ENCODE results near the gene QKI.

DNA sequence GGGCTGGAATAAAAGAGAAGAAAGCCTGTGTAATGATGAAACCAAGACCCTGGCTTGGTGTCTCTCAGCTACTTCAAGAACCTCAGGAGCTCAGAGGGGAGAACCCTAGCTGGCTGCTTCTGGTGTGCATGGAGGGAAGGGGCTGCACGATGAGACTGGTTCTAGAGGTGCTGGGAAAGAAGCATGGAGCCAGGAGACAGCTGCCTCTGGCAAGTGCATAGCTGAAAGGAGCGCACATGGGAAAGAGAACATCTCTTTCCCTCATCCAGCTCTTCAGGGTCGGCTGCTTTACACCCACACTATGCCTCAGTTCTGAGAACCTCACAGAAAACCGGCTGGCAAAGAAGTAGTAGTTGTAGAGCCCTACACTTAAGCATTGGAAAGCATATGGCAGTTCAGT lies 139.5 kb downstream of the QKI start:
- TF ChIP-seq, protein P1, sequence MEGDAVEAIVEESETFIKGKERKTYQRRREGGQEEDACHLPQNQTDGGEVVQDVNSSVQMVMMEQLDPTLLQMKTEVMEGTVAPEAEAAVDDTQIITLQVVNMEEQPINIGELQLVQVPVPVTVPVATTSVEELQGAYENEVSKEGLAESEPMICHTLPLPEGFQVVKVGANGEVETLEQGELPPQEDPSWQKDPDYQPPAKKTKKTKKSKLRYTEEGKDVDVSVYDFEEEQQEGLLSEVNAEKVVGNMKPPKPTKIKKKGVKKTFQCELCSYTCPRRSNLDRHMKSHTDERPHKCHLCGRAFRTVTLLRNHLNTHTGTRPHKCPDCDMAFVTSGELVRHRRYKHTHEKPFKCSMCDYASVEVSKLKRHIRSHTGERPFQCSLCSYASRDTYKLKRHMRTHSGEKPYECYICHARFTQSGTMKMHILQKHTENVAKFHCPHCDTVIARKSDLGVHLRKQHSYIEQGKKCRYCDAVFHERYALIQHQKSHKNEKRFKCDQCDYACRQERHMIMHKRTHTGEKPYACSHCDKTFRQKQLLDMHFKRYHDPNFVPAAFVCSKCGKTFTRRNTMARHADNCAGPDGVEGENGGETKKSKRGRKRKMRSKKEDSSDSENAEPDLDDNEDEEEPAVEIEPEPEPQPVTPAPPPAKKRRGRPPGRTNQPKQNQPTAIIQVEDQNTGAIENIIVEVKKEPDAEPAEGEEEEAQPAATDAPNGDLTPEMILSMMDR (IDR thresholded peaks at IDR 0.05; ENCODE audit: low read depth, low read length), result no peak
- TF ChIP-seq POLR2A (IDR thresholded peaks at IDR 0.05; ENCODE audit: extremely low read depth, insufficient read length), result no peak
- TF ChIP-seq MAX (IDR thresholded peaks at IDR 0.05; ENCODE audit: low read depth, low read length), result no peak
- no peak for TF ChIP-seq MYC (IDR thresholded peaks at IDR 0.05; ENCODE audit: low read depth, low read length)
